Measurements from ENCODE around the gene USP15.

Gene USP15

DNA sequence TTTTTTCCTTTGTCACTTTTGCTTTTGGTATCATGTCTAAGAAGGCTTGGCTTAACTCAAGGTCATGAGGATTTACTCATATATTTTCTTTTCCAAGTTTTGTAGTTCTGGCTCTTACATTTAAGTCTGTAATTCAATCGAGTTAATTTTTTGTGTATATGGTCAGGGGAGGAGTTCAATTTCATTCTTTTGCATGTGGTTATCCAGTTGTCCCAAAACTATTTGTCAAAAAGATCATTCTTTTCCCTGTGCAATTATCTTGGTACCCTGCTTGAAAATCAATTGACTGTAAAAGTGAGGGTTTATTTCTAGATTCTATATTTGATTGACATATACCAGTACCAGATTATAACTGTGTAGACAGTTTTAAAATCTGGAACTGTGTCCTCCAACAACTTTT lies 10.2 kb downstream of the USP15 start:
- Histone ChIP-seq H3K4me1 (ENCODE audit: control insufficient read depth, insufficient read depth, low read length) (no peaks in the 10 kb centered on the region), H3K27me3 (ENCODE audit: control insufficient read depth, insufficient read depth, low read length) (no peaks in the 10 kb centered on the region), H3K36me3 (ENCODE audit: control insufficient read depth, insufficient read depth, low read length) (no peaks in the 10 kb centered on the region), H3K4me3 (ENCODE audit: low read depth, low read length) (no peak overlapping the region), H3K9me3 (ENCODE audit: control insufficient read depth, insufficient read depth, low read length) (no peaks in the 10 kb centered on the region), H3K9ac (ENCODE audit: low read depth, low read length) (no peak overlapping the region)

DNA sequence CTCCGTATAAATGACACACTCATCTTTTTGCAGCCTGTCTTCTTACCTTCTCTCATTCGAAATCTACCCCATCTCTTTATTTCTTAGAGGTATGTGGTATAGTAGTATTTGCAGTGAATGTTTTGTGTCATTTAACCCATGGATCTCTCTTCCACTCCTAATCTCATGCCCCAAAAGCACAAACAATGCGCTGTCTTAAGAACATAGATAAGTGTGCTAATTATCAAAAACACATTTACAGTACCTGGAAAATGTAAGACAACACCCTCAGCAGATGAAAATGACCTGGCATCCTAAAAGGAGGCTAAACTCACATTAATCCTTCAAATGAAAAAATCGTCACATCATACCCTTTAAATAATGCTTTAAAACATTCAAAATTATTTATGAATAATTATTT lies 10.7 kb downstream of the USP15 start:
- H3K9me3 ChIP-seq (ENCODE audit: control insufficient read depth, insufficient read depth, low read length), result no peaks in the 10 kb centered on the region
- no peaks in the 10 kb centered on the region for H3K4me1 ChIP-seq (ENCODE audit: control insufficient read depth, insufficient read depth, low read length)
- no peaks in the 10 kb centered on the region for H3K27me3 ChIP-seq (ENCODE audit: control insufficient read depth, insufficient read depth, low read length)
- no peak overlapping the region for H3K9ac ChIP-seq (ENCODE audit: low read depth, low read length)
- H3K36me3 ChIP-seq (ENCODE audit: control insufficient read depth, insufficient read depth, low read length), result no peaks in the 10 kb centered on the region
- H3K4me3 ChIP-seq (ENCODE audit: low read depth, low read length), result no peak overlapping the region

DNA sequence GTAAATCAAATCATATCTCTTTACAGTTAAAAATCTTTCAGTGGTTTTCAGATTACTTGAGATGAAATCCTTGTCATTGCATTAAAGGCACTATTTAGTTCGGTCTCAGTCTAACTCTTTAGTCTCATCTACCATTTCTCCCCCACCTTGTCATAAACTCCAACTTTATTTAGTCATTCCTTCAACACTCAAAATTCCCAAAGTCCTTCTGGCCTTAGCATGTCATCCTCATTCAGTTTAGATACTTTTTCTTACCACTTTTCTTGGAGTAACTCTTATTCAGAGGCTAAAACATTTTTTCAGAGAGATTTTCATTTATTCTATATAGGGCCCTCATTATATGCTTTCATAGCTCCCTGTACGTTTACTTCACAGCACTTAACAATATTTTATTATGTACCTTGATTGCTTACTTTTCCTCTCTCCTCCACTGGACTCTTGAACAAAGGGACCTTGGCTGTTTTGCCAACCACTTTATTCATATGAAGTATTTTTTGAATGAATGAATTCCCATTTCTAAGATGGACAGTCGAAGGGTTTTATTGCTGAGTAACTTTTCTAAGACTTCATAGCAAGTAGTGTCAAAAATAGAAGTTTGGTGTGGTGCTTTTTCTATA lies 12.8 kb downstream of the USP15 start:
- H3K4me3 ChIP-seq (ENCODE audit: low read depth, low read length), result no peak overlapping the region
- no peaks in the 10 kb centered on the region for H3K9me3 ChIP-seq (ENCODE audit: control insufficient read depth, insufficient read depth, low read length)
- H3K36me3 ChIP-seq (ENCODE audit: control insufficient read depth, insufficient read depth, low read length), result no peaks in the 10 kb centered on the region
- no peak overlapping the region for H3K9ac ChIP-seq (ENCODE audit: low read depth, low read length)
- no peaks in the 10 kb centered on the region for H3K27me3 ChIP-seq (ENCODE audit: control insufficient read depth, insufficient read depth, low read length)
- no peaks in the 10 kb centered on the region for H3K4me1 ChIP-seq (ENCODE audit: control insufficient read depth, insufficient read depth, low read length)

DNA sequence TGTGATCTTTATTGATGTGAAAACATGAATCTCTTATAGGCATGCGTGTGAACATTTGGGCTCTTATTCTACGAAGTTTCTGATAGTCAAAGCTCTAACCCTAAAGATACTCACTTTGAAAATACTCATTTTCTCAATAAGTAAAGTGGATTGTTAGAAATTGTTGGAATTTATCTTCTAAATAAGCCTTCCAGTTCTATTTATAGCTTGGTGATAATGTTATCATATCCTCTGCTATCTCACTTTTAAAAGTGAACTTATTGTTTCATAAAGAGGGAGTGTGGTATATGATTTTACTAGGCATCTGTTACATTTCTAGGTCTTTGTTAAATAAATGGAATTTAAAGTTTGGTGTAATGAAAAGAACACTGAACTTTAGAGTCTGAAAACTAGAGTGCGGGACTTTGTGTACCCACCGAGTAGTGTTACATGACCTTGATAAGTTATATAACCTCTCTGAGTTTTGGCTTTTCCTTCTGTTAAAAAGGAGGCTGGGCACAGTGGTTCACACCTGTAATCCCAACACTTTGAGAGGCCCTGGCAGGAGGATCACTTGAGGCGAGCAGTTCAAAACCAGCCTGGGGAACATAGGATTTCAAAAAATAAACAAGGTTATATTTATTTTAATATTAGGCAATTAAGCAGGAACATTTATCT lies 13.6 kb downstream of the USP15 start:
- H3K27me3 ChIP-seq (ENCODE audit: control insufficient read depth, insufficient read depth, low read length), result no peaks in the 10 kb centered on the region
- no peaks in the 10 kb centered on the region for H3K4me1 ChIP-seq (ENCODE audit: control insufficient read depth, insufficient read depth, low read length)
- no peaks in the 10 kb centered on the region for H3K36me3 ChIP-seq (ENCODE audit: control insufficient read depth, insufficient read depth, low read length)
- no peak overlapping the region for H3K4me3 ChIP-seq (ENCODE audit: low read depth, low read length)
- no peak overlapping the region for H3K9ac ChIP-seq (ENCODE audit: low read depth, low read length)
- no peaks in the 10 kb centered on the region for H3K9me3 ChIP-seq (ENCODE audit: control insufficient read depth, insufficient read depth, low read length)

DNA sequence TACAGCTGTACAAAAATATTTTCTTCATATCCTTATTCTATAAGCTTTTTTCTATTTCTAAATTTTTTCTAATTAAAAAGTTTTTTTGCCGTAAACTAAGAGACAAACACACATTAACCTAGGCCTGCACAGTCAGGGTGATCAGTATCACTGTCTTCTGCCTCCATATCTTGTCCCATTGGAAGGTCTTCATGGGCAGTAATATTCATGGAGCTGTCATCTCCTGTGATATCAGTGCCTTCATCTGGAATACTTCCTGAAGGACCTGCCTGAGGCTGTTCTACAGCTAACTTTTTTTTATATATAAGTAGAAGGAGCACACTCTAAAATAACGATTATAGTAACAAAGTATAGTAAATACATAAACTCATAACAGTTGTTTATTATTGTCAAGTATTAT lies 17.8 kb downstream of the USP15 start:
- no peaks in the 10 kb centered on the region for H3K27me3 ChIP-seq (ENCODE audit: control insufficient read depth, insufficient read depth, low read length)
- no peaks in the 10 kb centered on the region for H3K36me3 ChIP-seq (ENCODE audit: control insufficient read depth, insufficient read depth, low read length)
- H3K4me1 ChIP-seq (ENCODE audit: control insufficient read depth, insufficient read depth, low read length), result no peaks in the 10 kb centered on the region
- H3K4me3 ChIP-seq (ENCODE audit: low read depth, low read length), result no peak overlapping the region
- no peak overlapping the region for H3K9ac ChIP-seq (ENCODE audit: low read depth, low read length)
- no peaks in the 10 kb centered on the region for H3K9me3 ChIP-seq (ENCODE audit: control insufficient read depth, insufficient read depth, low read length)

DNA sequence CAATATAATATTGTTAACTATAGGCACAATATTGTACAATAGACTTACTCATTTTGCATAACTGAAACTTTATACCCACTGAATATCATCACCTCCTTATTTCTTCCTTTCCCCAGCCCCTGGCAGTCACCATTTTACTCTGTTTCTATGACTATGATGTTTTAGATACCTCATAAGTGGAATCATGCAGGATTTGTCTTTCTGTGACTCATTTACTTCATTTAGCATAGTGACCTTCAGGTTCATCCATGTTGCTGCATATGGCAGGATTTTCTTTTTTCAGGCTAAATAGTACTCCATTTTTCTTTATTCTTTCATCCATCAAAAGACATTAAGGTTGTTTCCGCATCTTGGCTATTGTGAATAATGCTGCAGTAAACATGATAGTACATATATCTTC lies 18.9 kb downstream of the USP15 start:
- Histone ChIP-seq H3K9me3 (ENCODE audit: control insufficient read depth, insufficient read depth, low read length) (no peaks in the 10 kb centered on the region), H3K27me3 (ENCODE audit: control insufficient read depth, insufficient read depth, low read length) (no peaks in the 10 kb centered on the region), H3K36me3 (ENCODE audit: control insufficient read depth, insufficient read depth, low read length) (no peaks in the 10 kb centered on the region), H3K9ac (ENCODE audit: low read depth, low read length) (no peak overlapping the region), H3K4me3 (ENCODE audit: low read depth, low read length) (no peak overlapping the region), H3K4me1 (ENCODE audit: control insufficient read depth, insufficient read depth, low read length) (no peaks in the 10 kb centered on the region)

DNA sequence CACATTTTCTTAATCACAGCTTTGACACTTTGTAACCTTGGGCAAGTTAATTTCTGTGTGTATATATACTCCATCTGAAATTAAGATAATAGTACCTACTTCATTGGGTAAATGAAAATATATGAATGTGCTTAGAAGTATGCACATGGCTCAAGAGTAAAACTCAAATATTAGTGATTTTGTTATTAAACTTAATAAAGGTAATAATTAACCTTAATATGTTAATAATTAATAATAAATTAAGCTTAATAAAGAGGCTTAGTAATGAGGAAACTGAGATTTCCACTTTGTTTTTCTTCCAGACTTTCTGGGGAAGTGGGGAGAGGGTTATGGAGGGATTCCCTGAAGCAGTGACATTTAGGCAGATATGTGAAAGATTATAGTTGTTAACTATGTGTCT lies 19.8 kb downstream of the USP15 start:
- H3K36me3 ChIP-seq (ENCODE audit: control insufficient read depth, insufficient read depth, low read length), result no peaks in the 10 kb centered on the region
- H3K9me3 ChIP-seq (ENCODE audit: control insufficient read depth, insufficient read depth, low read length), result no peaks in the 10 kb centered on the region
- H3K4me1 ChIP-seq (ENCODE audit: control insufficient read depth, insufficient read depth, low read length), result no peaks in the 10 kb centered on the region
- H3K27me3 ChIP-seq (ENCODE audit: control insufficient read depth, insufficient read depth, low read length), result no peaks in the 10 kb centered on the region
- H3K4me3 ChIP-seq (ENCODE audit: low read depth, low read length), result no peak overlapping the region
- H3K9ac ChIP-seq (ENCODE audit: low read depth, low read length), result no peak overlapping the region

DNA sequence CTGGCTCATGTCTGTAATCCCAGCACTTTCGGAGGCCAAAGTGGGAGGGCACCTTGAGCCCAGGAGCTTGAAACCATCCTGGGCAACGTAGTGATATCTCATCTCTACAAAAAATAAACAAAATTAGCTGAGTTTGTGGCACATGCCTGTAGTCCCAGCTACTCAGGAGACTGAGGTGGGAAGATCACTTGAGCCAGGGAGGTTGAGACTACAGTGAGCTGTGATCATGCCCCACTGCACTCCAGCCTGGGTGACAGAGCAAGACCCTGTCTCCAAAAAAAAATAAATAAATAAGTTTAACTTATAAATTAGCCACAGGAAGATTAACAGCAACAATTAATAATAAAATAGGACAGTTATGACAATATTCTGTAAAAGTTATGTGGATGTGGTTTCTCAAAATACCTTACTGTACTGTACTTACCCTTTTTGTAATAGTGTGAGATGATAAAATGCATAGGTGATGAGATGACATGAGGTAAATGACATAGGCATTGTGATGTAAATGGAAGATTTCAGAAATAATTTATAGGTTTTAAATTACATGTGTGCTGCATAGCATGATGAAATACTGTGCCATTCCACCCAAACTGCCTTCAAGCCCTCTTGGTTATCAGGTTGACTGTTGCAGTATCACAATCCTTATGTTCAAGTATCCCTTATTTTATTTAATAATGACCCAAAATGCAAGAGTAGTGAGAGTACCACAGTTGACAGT lies 22.0 kb downstream of the USP15 start:
- Histone ChIP-seq H3K4me3 (ENCODE audit: low read depth, low read length) (no peak overlapping the region), H3K9me3 (ENCODE audit: control insufficient read depth, insufficient read depth, low read length) (no peaks in the 10 kb centered on the region), H3K9ac (ENCODE audit: low read depth, low read length) (no peak overlapping the region), H3K36me3 (ENCODE audit: control insufficient read depth, insufficient read depth, low read length) (no peaks in the 10 kb centered on the region), H3K4me1 (ENCODE audit: control insufficient read depth, insufficient read depth, low read length) (no peaks in the 10 kb centered on the region), H3K27me3 (ENCODE audit: control insufficient read depth, insufficient read depth, low read length) (no peaks in the 10 kb centered on the region)

DNA sequence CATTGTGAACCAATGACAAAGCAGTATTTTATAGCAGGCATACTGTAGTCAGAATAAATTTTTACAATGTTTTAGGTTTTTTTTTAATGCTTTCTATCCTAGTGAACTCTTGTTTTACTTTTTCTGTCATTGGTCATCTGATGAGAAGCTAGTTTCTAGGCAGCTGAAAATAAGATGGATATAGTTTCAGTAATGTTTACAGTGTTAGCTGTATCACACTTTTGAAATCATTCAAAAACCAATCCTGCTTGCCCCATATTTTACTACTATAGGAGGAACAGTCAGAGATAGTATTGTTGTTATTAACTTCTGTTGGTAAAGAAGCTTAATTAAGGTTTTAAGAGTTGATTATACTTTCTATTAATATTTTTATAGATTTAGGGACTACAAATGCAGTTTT lies 24.5 kb downstream of the USP15 start:
- Histone ChIP-seq H3K4me1 (ENCODE audit: control insufficient read depth, insufficient read depth, low read length) (peaks cover 3% of the 10 kb centered on the region), H3K9ac (ENCODE audit: low read depth, low read length) (no peak overlapping the region), H3K9me3 (ENCODE audit: control insufficient read depth, insufficient read depth, low read length) (no peaks in the 10 kb centered on the region), H3K4me3 (ENCODE audit: low read depth, low read length) (no peak overlapping the region), H3K36me3 (ENCODE audit: control insufficient read depth, insufficient read depth, low read length) (no peaks in the 10 kb centered on the region), H3K27me3 (ENCODE audit: control insufficient read depth, insufficient read depth, low read length) (no peaks in the 10 kb centered on the region)

DNA sequence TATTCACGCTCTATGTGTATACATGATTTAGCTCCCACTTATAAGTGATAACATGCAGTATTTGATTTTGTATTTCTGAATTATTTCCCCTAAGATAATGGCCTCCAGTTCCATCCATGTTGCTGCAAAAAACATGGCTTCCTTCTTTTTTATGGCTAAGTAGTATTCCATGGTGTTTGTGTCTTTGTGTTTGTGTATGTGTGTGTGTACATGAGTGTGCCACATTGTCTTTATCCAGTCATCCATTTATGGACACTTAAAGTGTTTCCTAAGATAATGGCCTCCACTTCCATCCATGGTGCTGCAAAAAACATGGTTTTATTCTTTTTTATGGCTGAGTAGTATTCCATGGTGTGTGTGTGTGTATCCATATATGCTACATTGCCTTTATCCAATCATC lies 25.1 kb downstream of the USP15 start:
- Histone ChIP-seq H3K4me3 (ENCODE audit: low read depth, low read length) (no peak overlapping the region), H3K27me3 (ENCODE audit: control insufficient read depth, insufficient read depth, low read length) (no peaks in the 10 kb centered on the region), H3K9ac (ENCODE audit: low read depth, low read length) (no peak overlapping the region), H3K9me3 (ENCODE audit: control insufficient read depth, insufficient read depth, low read length) (no peaks in the 10 kb centered on the region), H3K4me1 (ENCODE audit: control insufficient read depth, insufficient read depth, low read length) (peaks cover 3% of the 10 kb centered on the region), H3K36me3 (ENCODE audit: control insufficient read depth, insufficient read depth, low read length) (no peaks in the 10 kb centered on the region)

DNA sequence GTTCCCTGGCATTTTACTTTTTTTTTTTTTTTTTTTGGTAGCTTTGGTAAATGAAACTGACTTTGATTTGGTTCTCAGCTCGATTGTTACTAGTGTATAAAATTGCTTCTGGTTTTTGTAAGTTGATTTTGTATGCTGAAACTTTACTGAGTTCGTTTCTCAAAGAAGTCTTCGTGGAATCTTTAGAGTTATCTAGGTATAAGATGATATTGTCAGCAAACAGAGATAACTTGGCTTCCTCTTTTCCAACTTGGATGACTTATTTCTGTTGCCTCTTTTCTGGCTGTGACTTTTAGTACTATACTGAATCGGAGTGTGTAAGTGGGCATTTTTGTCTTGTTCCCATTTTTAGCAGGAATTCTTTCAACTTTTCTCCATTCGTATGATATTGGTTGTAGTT lies 28.1 kb downstream of the USP15 start:
- no peaks in the 10 kb centered on the region for H3K27me3 ChIP-seq (ENCODE audit: control insufficient read depth, insufficient read depth, low read length)
- H3K36me3 ChIP-seq (ENCODE audit: control insufficient read depth, insufficient read depth, low read length), result no peaks in the 10 kb centered on the region
- H3K9ac ChIP-seq (ENCODE audit: low read depth, low read length), result no peak overlapping the region
- H3K9me3 ChIP-seq (ENCODE audit: control insufficient read depth, insufficient read depth, low read length), result no peaks in the 10 kb centered on the region
- peaks cover 11% of the 10 kb centered on the region for H3K4me1 ChIP-seq (ENCODE audit: control insufficient read depth, insufficient read depth, low read length)
- H3K4me3 ChIP-seq (ENCODE audit: low read depth, low read length), result no peak overlapping the region

DNA sequence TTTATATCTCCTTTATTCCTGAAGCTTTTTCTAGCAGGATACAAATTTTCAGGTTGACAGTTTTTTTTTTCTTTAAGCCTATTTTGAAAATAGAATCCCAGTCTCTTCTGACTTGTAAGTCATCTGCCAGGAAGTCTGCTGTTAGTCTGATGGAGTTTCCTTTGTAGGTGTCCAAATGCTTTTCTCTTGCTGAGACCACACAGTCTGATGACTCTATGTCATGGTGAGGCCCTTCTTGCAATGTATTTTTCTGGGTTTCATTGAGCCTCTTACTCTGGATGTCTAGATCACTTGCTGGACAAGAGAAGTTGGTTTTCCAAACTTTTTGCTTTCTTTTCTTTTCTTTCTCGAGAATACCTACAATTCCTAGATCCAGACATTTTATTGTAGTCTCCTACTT lies 30.6 kb downstream of the USP15 start:
- Histone ChIP-seq H3K36me3 (ENCODE audit: control insufficient read depth, insufficient read depth, low read length) (no peaks in the 10 kb centered on the region), H3K4me3 (ENCODE audit: low read depth, low read length) (no peak overlapping the region), H3K4me1 (ENCODE audit: control insufficient read depth, insufficient read depth, low read length) (peaks cover 11% of the 10 kb centered on the region), H3K27me3 (ENCODE audit: control insufficient read depth, insufficient read depth, low read length) (no peaks in the 10 kb centered on the region), H3K9ac (ENCODE audit: low read depth, low read length) (no peak overlapping the region), H3K9me3 (ENCODE audit: control insufficient read depth, insufficient read depth, low read length) (no peaks in the 10 kb centered on the region)
